Peyer's patch (tissue), 4 donors: Measurements from ENCODE around the gene EPHB2.

Source experiments
- CTCF ChIP-seq, 6 experiments: fragments of 450-650 bp in 4 of 6; fragments of 200-600 bp in 2 of 6; sonication (generic) in 1 of 6; IDR thresholded peaks; one replicate each; pipeline ENCODE4 v1.5.1; 2017 to 2019; ENCODE audit warnings: antibody characterized with exemption in 6 of 6, mild to moderate bottlenecking in 3 of 6, moderate library complexity in 1 of 6
- POLR2A ChIP-seq, 2 donors: fragments of 450-650 bp; IDR thresholded peaks; one replicate each; pipeline ENCODE4 v1.5.1; 2017; ENCODE audit warnings: antibody characterized with exemption in 2 of 2, mild to moderate bottlenecking in 2 of 2, moderate library complexity in 2 of 2

- TF ChIP-seq CTCF (IDR thresholded peaks at IDR 0.05), result no peak
- TF ChIP-seq POLR2A (IDR thresholded peaks at IDR 0.05), result no peak
Measured at GRCh38 chr1:22749503-22749902, 38.9 kb downstream of the EPHB2 start.
